Measurements from ENCODE around the gene TMEM35B.
"Not testable (repeated sequence)": the region's sequence is repeated elsewhere in the genome, so short reads cannot be mapped to it uniquely, and the experiment has no call there.

The TMEM35B gene

GRCh38 chr1:34975771-34976170 is 9.4 kb downstream of the TMEM35B start:
- DNase-seq, result no peak

GRCh38 chr1:34975338-34975737 is 9.8 kb downstream of the TMEM35B start:
- no peak for DNase-seq

- DNase-seq, result no peak
Observed at GRCh38 chr1:34974626-34975025, 10.5 kb downstream of the TMEM35B start.

GRCh38 chr1:34973326-34973725 is 11.8 kb downstream of the TMEM35B start:
- DNase-seq, result no peak

GRCh38 chr1:34970829-34971228 is 14.3 kb downstream of the TMEM35B start:
- DNase-seq, result no peak

- no peak for DNase-seq
Observed at GRCh38 chr1:34970220-34970735, 14.9 kb downstream of the TMEM35B start.

GRCh38 chr1:34968297-34968696 is 16.9 kb downstream of the TMEM35B start:
- DNase-seq, result not testable (repeated sequence)

- DNase-seq, result not testable (repeated sequence)
Observed at GRCh38 chr1:34967672-34968071, 17.5 kb downstream of the TMEM35B start.

- DNase-seq, result no peak
Observed at GRCh38 chr1:34965597-34965996, 19.6 kb downstream of the TMEM35B start.

GRCh38 chr1:34950428-34950827 is 34.7 kb downstream of the TMEM35B start:
- no peak for DNase-seq

GRCh38 chr1:34948739-34949138 is 36.4 kb downstream of the TMEM35B start:
- DNase-seq, result not testable (repeated sequence)

- not testable (repeated sequence) for DNase-seq
Observed at GRCh38 chr1:34947641-34948314, 37.4 kb downstream of the TMEM35B start.

- no peak for DNase-seq
Observed at GRCh38 chr1:34946211-34946610, 38.9 kb downstream of the TMEM35B start.

GRCh38 chr1:34941798-34942197 is 43.3 kb downstream of the TMEM35B start:
- not testable (repeated sequence) for DNase-seq
